GM18507 (cell line): ENCODE results near the gene SLC37A4.
"Not testable (repeated sequence)": the region's sequence is repeated elsewhere in the genome, so short reads cannot be mapped to it uniquely, and the experiment has no call there.

Experiments used
- DNase-seq: peaks from one replicate; pipeline ENCODE4 v3.0.0; 2011; ENCODE audit warnings: low read depth; ENCODE audit not compliant: insufficient read length; ENCODE audit errors: extremely low spot score
- FAIRE-seq: peaks from 2 replicates; lab custom pipeline; 2011; peaks lifted over from hg19 to GRCh38; lab: Jason Lieb, UNC

Gene SLC37A4

DNA sequence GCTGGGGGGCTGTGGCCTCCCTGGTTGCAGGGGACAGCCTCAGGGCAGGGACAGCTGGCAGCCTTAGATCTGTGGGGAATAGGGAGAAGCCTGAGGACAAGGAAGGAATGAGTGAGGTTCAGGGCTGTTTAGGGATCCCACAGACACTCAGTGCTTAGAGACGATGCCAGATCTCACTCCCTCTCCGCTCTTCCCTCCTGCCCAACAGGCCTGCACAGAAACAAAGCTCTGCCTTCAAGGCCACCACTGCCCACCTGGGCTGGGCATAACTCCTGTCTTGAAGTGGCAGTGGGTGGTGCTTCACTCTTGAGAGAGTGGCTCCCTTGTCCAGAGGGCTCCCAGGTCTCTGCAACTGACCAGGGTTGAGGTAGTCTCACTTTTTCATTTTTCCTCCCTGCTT is 45.9 kb downstream of the SLC37A4 start:
- DNase-seq (no peak), FAIRE-seq (no peak)

DNA sequence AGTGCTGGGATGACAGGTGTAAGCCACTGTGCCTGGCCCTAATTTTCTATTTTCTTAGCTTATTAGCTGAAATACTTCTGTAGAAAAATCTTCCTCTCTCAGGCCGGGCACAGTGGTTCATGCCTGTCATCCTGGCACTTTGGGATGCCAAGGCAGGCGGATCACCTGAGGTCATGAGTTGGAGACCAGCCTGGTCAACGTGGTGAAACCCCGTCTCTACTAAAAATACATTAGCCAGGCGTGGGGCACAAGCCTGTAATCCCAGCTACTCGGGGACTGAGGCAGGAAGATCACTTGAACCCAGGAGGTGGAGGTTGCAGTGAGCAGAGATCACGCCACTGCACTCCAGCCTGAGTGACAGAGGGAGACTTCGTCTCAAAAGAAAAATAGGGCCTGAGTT is 46.3 kb downstream of the SLC37A4 start:
- not testable (repeated sequence) for DNase-seq, FAIRE-seq

DNA sequence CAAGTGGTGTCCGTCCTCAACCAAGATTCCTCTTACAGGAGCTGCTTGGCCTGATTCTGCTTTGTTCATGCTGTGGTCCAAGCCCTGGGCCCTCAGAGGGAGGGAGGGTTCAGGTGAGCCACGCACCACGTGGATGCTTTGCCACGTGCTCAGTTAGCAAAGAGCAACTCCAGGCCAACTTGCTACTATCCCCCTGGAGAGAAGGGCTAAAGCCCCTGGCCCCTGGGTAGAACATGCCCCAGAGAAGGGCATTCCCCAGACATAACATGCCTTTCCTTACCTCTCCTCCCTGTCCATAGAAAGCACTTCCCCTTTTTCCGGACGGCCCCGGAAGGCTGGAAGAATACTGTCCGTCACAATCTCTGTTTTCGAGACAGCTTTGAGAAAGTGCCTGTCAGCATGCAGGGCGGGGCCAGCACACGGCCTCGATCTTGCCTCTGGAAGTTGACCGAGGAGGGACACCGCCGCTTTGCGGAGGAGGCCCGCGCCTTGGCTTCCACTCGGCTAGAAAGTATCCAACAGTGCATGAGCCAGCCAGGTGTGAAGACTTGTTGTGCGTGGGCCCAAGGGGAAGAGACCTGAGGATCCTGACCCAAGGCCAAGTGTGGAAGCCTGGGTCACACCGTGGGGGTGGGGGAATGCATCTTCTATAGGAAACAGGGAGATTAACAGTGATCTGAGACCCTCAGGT is 50.3 kb downstream of the SLC37A4 start:
- FAIRE-seq (no peak), DNase-seq (no peak)

DNA sequence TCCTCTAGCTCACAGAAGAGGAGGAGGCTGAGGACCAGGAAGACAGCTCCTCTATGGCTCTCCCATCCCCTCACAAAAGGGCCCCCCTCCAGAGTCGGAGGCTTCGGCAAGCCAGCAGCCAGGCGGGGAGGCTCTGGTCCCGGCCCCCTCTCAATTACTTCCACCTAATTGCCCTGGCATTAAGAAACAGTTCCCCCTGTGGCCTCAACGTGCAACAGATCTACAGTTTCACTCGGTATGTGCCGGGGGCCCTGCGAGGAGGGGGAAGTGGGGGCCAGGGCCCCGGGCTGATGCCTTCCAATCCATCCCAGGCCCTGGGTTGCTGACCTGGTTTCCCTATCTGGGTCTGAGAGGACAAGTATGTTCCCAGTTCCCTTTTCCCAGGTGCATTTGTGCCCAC is 51.2 kb downstream of the SLC37A4 start:
- FAIRE-seq (no peak), DNase-seq (no peak)

DNA sequence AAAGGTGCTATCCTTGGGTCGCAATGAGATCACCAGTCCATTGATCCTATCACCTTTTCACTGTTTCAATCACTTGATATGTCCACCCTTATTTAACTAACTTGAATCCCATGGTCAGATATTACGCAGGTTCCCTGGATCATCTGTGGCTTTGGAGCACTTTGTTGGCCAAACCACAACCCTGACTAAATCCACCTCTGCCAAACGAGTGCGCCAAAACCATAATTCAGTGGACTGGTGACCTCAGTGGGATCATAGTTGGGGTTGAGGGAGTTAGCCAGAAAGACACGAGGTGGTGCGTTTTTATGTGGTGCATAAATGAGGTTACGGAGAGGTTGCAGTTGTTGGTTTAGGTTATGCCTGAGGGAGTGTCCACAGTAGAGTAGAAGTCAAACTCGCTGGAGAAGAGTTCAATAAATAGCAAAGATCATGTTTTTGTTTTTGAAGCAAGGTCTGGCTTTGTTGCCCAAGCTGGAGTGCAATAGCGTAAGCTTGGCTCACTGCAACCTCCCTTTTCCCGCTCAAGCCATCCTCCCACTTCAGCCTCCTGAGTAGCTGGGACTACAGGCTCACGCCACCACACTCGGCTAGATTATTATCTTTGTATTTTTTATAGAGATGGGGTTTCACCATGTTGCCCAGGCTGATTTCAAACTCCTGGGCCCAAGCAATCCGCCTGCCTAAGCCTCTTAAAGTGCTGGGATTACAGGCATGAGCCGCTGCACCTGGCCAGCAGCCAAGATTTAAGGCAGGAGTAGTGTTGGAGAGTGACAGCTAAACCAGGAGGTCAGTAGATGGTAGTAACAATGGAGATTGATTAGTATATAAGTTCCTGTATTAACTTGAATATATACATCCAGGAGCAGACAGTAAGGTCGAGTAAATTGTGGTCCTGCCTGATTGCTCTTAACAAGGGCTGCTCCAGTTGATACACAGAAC is 54.6 kb downstream of the SLC37A4 start:
- FAIRE-seq (no peak), DNase-seq (no peak)
